Activated T-cell treated with anti-CD3 and anti-CD28 coated beads for 48 hours (primary cell): Measurements from ENCODE around the gene MPPED1.

Experiments
- DNase-seq: peaks from one replicate; pipeline ENCODE4 v3.0.0-alpha.2; 2020; ENCODE audit warnings: low read depth

The MPPED1 gene

GRCh38 chr22:43393132-43393843 lies 18.5 kb upstream of the MPPED1 start:
- no peak for DNase-seq

- no peak for DNase-seq
Observed at GRCh38 chr22:43393844-43394474, 17.9 kb upstream of the MPPED1 start.

GRCh38 chr22:43395086-43395695 lies 16.6 kb upstream of the MPPED1 start:
- DNase-seq, result no peak

- DNase-seq, result no peak
Observed at GRCh38 chr22:43396321-43396933, 15.4 kb upstream of the MPPED1 start.

- DNase-seq, result no peak
Observed at GRCh38 chr22:43396934-43397457, 14.8 kb upstream of the MPPED1 start.

GRCh38 chr22:43397766-43398165 lies 14.0 kb upstream of the MPPED1 start:
- DNase-seq, result no peak

- DNase-seq, result no peak
Observed at GRCh38 chr22:43398246-43398645, 13.6 kb upstream of the MPPED1 start.

GRCh38 chr22:43398910-43399309 lies 12.9 kb upstream of the MPPED1 start:
- DNase-seq, result no peak

GRCh38 chr22:43399338-43399979 lies 12.4 kb upstream of the MPPED1 start:
- no peak for DNase-seq

GRCh38 chr22:43399980-43400358 lies 11.8 kb upstream of the MPPED1 start:
- no peak for DNase-seq

GRCh38 chr22:43400449-43400848 lies 11.4 kb upstream of the MPPED1 start:
- no peak for DNase-seq

GRCh38 chr22:43401233-43401632 lies 10.6 kb upstream of the MPPED1 start:
- no peak for DNase-seq

GRCh38 chr22:43401661-43402060 lies 10.2 kb upstream of the MPPED1 start:
- no peak for DNase-seq

GRCh38 chr22:43402128-43402527 lies 9.7 kb upstream of the MPPED1 start:
- no peak for DNase-seq

GRCh38 chr22:43404673-43405385 lies 7.0 kb upstream of the MPPED1 start:
- no peak for DNase-seq

- DNase-seq, result no peak
Observed at GRCh38 chr22:43406186-43406790, 5.5 kb upstream of the MPPED1 start.

- DNase-seq, result no peak
Observed at GRCh38 chr22:43407591-43407990, 4.2 kb upstream of the MPPED1 start.

- DNase-seq, result no peak
Observed at GRCh38 chr22:43408009-43408408, 3.8 kb upstream of the MPPED1 start.

- no peak for DNase-seq
Observed at GRCh38 chr22:43409046-43409445, 2.8 kb upstream of the MPPED1 start.

GRCh38 chr22:43409800-43410199 lies 2.0 kb upstream of the MPPED1 start:
- DNase-seq, result no peak
